IPS-20b (cell line): Measurements from ENCODE around the gene DNAJC13.
"Not testable (repeated sequence)": the region's sequence is repeated elsewhere in the genome, so short reads cannot be mapped to it uniquely, and the experiment has no call there.

Experiments used
- H3K27ac ChIP-seq: one replicate; pipeline ENCODE4 v1.5.1; 2013; ENCODE audit warnings: low read length
- H3K27me3 ChIP-seq: 2 replicates; pipeline ENCODE4 v1.6.1; 2013; ENCODE audit warnings: mild to moderate bottlenecking, low read length, inconsistent platforms; ENCODE audit not compliant: insufficient read depth
- H3K36me3 ChIP-seq: 2 replicates; pipeline ENCODE4 v1.6.1; 2013; ENCODE audit warnings: low read depth, mild to moderate bottlenecking, inconsistent platforms, low read length, moderate library complexity; ENCODE audit not compliant: insufficient read depth
- H3K4me1 ChIP-seq: 2 replicates; pipeline ENCODE4 v1.6.1; 2013; ENCODE audit warnings: mild to moderate bottlenecking, control low read depth, inconsistent platforms, low read length, moderate library complexity; ENCODE audit not compliant: insufficient read depth
- H3K4me3 ChIP-seq: 2 replicates; pipeline ENCODE4 v1.5.1; 2013; ENCODE audit warnings: mild to moderate bottlenecking, low read length, inconsistent platforms
- H3K9ac ChIP-seq: 2 replicates; pipeline ENCODE4 v1.6.1; 2013; ENCODE audit warnings: low read depth, mild to moderate bottlenecking, inconsistent platforms, low read length, moderate library complexity
- H3K9me3 ChIP-seq: 2 replicates; pipeline ENCODE4 v1.6.1; 2013; ENCODE audit warnings: mild to moderate bottlenecking, low read depth, low read length, inconsistent platforms; ENCODE audit not compliant: insufficient read depth

The DNAJC13 gene

GRCh38 chr3:132382688-132383194 is 34.6 kb upstream of the DNAJC13 start:
- peaks cover 43% of the 10 kb centered on the region; the same call in 1 of the 2 replicates for H3K4me1 ChIP-seq
- H3K4me3 ChIP-seq = peak overlapping the region; percentile 58
- H3K27me3 ChIP-seq = no peaks in the 10 kb centered on the region
- H3K36me3 ChIP-seq = no peaks in the 10 kb centered on the region
- H3K27ac ChIP-seq = peak overlapping the region; percentile 57
- peak overlapping the region; percentile 72; the same call in 1 of the 2 replicates for H3K9ac ChIP-seq
- H3K9me3 ChIP-seq = no peaks in the 10 kb centered on the region

- H3K27me3 ChIP-seq = no peaks in the 10 kb centered on the region
- H3K27ac ChIP-seq = no peak overlapping the region
- no peak overlapping the region for H3K9ac ChIP-seq
- H3K36me3 ChIP-seq = no peaks in the 10 kb centered on the region
- H3K4me3 ChIP-seq = no peak overlapping the region
- no peaks in the 10 kb centered on the region for H3K9me3 ChIP-seq
- H3K4me1 ChIP-seq = peaks cover 19% of the 10 kb centered on the region; the same call in 1 of the 2 replicates
Observed at GRCh38 chr3:132386259-132386658, 31.0 kb upstream of the DNAJC13 start.

GRCh38 chr3:132392675-132393074 is 24.6 kb upstream of the DNAJC13 start:
- not testable (repeated sequence) for H3K36me3 ChIP-seq, H3K9ac ChIP-seq, H3K9me3 ChIP-seq, H3K4me1 ChIP-seq, H3K27me3 ChIP-seq, H3K4me3 ChIP-seq, H3K27ac ChIP-seq

- Histone ChIP-seq H3K4me3 (no peak overlapping the region), H3K9ac (no peak overlapping the region)
Observed at GRCh38 chr3:132394320-132394719, 23.0 kb upstream of the DNAJC13 start.

GRCh38 chr3:132395126-132395525 is 22.2 kb upstream of the DNAJC13 start:
- no peak overlapping the region for H3K9ac ChIP-seq
- H3K9me3 ChIP-seq = no peaks in the 10 kb centered on the region
- no peak overlapping the region for H3K4me3 ChIP-seq
- H3K36me3 ChIP-seq = no peaks in the 10 kb centered on the region
- no peaks in the 10 kb centered on the region for H3K27me3 ChIP-seq
- peaks cover 6% of the 10 kb centered on the region for H3K4me1 ChIP-seq
- H3K27ac ChIP-seq = no peak overlapping the region

More at GRCh38 chr3:132394320-132394719, 23.0 kb upstream of the DNAJC13 start:
- H3K36me3 ChIP-seq = no peaks in the 10 kb centered on the region
- no peaks in the 10 kb centered on the region for H3K27me3 ChIP-seq
- peaks cover 6% of the 10 kb centered on the region for H3K4me1 ChIP-seq
- no peaks in the 10 kb centered on the region for H3K9me3 ChIP-seq
- H3K27ac ChIP-seq = no peak overlapping the region

GRCh38 chr3:132396255-132396654 is 21.0 kb upstream of the DNAJC13 start:
- Histone ChIP-seq H3K9me3 (no peaks in the 10 kb centered on the region), H3K9ac (no peak overlapping the region), H3K36me3 (no peaks in the 10 kb centered on the region), H3K4me1 (peaks cover 6% of the 10 kb centered on the region), H3K27ac (no peak overlapping the region), H3K4me3 (no peak overlapping the region), H3K27me3 (no peaks in the 10 kb centered on the region)

- not testable (repeated sequence) for H3K4me1 ChIP-seq, H3K9ac ChIP-seq, H3K27ac ChIP-seq, H3K36me3 ChIP-seq, H3K9me3 ChIP-seq, H3K27me3 ChIP-seq, H3K4me3 ChIP-seq
Observed at GRCh38 chr3:132396776-132397175, 20.5 kb upstream of the DNAJC13 start.

- Histone ChIP-seq H3K27me3 (no peaks in the 10 kb centered on the region), H3K9ac (no peak overlapping the region), H3K4me3 (no peak overlapping the region), H3K9me3 (no peaks in the 10 kb centered on the region), H3K4me1 (peaks cover 6% of the 10 kb centered on the region), H3K27ac (no peak overlapping the region), H3K36me3 (no peaks in the 10 kb centered on the region)
Observed at GRCh38 chr3:132399054-132399929, 18.0 kb upstream of the DNAJC13 start.

- Histone ChIP-seq H3K9me3 (no peaks in the 10 kb centered on the region), H3K27me3 (no peaks in the 10 kb centered on the region), H3K27ac (no peak overlapping the region), H3K36me3 (no peaks in the 10 kb centered on the region), H3K4me1 (no peaks in the 10 kb centered on the region; the same call in 1 of the 2 replicates), H3K4me3 (no peak overlapping the region), H3K9ac (no peak overlapping the region)
Observed at GRCh38 chr3:132401255-132401654, 16.0 kb upstream of the DNAJC13 start.

GRCh38 chr3:132404276-132404675 is 13.0 kb upstream of the DNAJC13 start:
- H3K4me3 ChIP-seq = no peak overlapping the region
- no peaks in the 10 kb centered on the region for H3K4me1 ChIP-seq

GRCh38 chr3:132405188-132405587 is 12.1 kb upstream of the DNAJC13 start:
- no peak overlapping the region for H3K27ac ChIP-seq
- no peaks in the 10 kb centered on the region for H3K9me3 ChIP-seq
- no peaks in the 10 kb centered on the region for H3K27me3 ChIP-seq
- no peaks in the 10 kb centered on the region for H3K4me1 ChIP-seq
- no peak overlapping the region for H3K9ac ChIP-seq
- H3K4me3 ChIP-seq = no peak overlapping the region
- H3K36me3 ChIP-seq = no peaks in the 10 kb centered on the region

More at GRCh38 chr3:132404276-132404675, 13.0 kb upstream of the DNAJC13 start:
- Histone ChIP-seq H3K36me3 (no peaks in the 10 kb centered on the region), H3K27me3 (no peaks in the 10 kb centered on the region), H3K27ac (no peak overlapping the region), H3K9ac (no peak overlapping the region), H3K9me3 (no peaks in the 10 kb centered on the region)
